ENCODE data around the gene CFH.
"Not testable (repeated sequence)": the region's sequence is repeated elsewhere in the genome, so short reads cannot be mapped to it uniquely, and the experiment has no call there.

Gene CFH

DNA sequence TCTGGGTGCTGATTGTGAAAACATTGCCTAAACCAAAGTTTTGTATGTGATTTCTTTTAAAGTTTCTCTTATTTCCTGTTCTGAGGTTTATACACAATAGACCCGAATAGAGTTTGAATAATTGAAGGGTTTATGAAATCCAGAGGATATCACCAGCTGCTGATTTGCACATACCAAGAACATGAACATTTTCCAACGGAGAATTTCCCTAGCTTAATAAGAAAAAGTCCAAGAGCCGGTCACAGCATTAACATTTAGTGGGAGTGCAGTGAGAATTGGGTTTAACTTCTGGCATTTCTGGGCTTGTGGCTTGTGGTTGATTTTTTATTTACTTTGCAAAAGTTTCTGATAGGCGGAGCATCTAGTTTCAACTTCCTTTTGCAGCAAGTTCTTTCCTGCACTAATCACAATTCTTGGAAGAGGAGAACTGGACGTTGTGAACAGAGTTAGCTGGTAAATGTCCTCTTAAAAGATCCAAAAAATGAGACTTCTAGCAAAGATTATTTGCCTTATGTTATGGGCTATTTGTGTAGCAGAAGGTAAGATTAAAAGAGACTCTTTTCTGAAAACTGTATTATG lies at the start of gene CFH:
CFH (plus strand) TSS at position 407 of the 579 bp plus-strand sequence; CDS start at position 482, 75 bp downstream.
- H3K4me3 Mint-ChIP-seq, result peak within 1 kb of the TSS; percentile 35
- peaks cover 13% of the 10 kb centered on the region for H3K4me1 Mint-ChIP-seq
- no peaks in the 10 kb centered on the region for H3K9me3 Mint-ChIP-seq
- H3K27ac Mint-ChIP-seq, result no peak within 1 kb of the TSS
- H3K27me3 Mint-ChIP-seq, result no peaks in the 10 kb centered on the region
- no peaks in the 10 kb centered on the region for H3K36me3 Mint-ChIP-seq (ENCODE audit: low read depth)
- no peak for ATAC-seq
- DNase-seq, result no peak

DNA sequence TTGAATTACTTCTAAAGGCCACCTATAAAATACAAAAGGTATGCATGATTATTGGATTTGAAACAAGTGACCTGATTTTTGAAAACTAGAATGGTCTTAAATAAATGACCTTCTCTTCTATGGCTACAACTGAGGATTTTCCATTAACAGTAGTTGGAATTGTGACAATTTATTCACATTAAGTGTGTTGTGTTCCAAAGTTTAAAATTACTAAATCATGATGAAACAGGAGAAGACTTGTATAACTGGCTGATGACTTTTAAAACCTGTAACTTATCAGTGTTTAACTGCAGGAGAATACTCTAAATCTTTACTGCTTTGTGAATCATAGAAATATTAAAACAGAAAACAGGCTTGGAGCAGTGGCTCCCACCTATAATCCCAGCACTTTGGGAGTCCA lies 48.2 kb upstream of the CFH start:
- Mint-ChIP-seq H3K27me3 (peaks cover 17% of the 10 kb centered on the region), H3K4me3 (no peak overlapping the region), H3K4me1 (peaks cover 2% of the 10 kb centered on the region), H3K27ac (no peak overlapping the region), H3K9me3 (no peaks in the 10 kb centered on the region), H3K36me3 (ENCODE audit: low read depth) (no peaks in the 10 kb centered on the region)
- DNase-seq, result no peak
- no peak for ATAC-seq

DNA sequence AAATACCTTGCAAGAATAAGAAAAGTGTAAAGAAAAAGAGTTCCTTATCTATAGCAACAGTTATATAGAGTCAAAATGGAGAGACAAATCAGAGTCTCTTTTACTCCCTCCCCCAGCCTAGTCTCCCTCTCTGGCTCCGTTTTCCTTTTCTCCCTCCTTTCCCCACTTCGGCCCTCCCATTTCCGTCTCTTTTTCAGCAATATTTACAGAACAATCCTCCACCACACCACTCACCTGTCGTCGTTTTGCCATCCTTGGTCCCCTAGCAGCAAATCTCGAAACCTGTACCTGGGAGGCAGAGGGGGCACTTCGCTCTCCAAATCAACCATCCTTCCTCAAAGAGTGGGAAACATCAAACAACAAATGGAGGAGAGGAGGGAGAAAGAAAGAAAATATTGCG lies 43.9 kb upstream of the CFH start:
- peaks cover 28% of the 10 kb centered on the region for H3K27me3 Mint-ChIP-seq
- no peak for DNase-seq

DNA sequence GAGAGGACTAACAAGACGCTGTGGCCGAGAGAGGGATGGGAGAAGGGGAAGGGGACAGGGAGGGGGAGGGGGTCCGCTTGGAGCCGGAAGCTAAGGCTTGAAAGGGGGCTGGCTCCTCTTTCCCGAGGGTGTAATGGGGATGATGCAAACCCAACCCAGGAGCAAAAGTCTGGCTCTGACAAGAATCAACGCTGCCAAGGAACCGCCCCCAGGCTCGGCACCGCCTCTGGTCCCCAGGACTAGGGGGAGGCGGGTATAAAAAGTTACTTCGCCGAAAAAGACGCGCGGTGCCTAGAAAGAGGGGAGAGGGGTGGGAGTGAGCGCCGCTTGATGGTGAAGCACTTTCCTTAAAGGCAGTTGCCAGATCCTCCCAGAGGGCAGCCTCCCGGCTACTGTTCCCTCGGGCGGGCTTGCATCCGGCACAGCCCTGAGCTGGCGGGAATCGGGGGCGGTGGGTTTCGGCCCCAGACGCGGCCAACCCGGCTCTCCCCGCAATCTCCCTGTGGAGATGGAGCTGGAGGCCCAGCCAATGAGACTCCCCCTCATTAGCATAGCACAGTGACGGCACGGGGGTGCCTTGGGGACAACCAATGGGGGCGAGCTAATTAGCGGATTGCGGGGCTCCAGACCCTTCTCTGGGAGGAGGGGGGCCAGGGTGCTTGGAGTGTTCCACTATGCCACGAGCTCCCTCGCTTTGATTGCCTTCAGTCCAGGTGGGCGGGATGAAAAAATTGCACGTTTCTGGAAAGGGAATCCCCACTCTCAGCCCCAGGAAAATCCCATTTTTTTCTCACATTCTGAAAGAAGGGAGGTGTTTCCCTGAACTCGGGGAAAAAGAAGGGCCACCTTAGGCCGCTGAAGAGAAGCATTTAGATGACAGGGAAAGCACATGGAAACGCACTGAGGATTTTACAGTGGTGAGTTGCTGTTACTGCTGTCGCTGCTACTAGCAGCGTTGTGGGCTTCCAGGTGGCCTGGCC lies 43.2 kb upstream of the CFH start, which contains the start of gene KCNT2:
KCNT2 (minus strand) TSS at position 51 of the 980 bp plus-strand sequence. CDS start 131 bp downstream, outside the sequence.
- Mint-ChIP-seq H3K36me3 (ENCODE audit: low read depth) (no peaks in the 10 kb centered on the region), H3K27ac (no peak within 1 kb of the TSS), H3K27me3 (peaks cover 29% of the 10 kb centered on the region), H3K9me3 (peaks cover 10% of the 10 kb centered on the region), H3K4me1 (peaks cover 2% of the 10 kb centered on the region), H3K4me3 (peak within 1 kb of the TSS; percentile 59)
- ATAC-seq (peak; percentile 15), DNase-seq (no peak)

More for the DNA sequence above, 43.9 kb upstream of the CFH start:
- ATAC-seq, result no peak
- Mint-ChIP-seq H3K4me1 (peaks cover 2% of the 10 kb centered on the region), H3K4me3 (peak overlapping the region; percentile 59), H3K36me3 (ENCODE audit: low read depth) (no peaks in the 10 kb centered on the region), H3K9me3 (peaks cover 8% of the 10 kb centered on the region), H3K27ac (no peak overlapping the region)

DNA sequence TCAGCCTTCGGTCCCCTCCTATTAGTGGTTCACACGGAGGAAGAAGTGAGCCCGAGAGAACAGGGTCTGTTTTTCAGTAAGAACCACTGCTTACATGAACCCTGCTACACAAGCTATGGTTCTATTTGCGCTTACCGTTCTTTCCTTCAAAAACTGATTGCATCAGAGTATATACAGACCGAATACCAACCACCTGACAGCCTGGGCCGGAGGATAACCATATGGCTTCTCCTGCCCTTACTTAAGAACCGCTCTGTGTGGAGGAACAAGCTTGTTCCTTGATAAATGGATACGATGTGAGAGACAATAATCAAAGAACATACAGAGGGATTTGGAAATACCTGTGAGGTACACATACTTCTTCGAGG lies 42.5 kb upstream of the CFH start:
- no peak for DNase-seq
- Mint-ChIP-seq H3K9me3 (peaks cover 10% of the 10 kb centered on the region), H3K4me3 (no peak overlapping the region), H3K36me3 (ENCODE audit: low read depth) (no peaks in the 10 kb centered on the region), H3K4me1 (peaks cover 2% of the 10 kb centered on the region), H3K27ac (no peak overlapping the region), H3K27me3 (peaks cover 29% of the 10 kb centered on the region)
- ATAC-seq, result no peak

DNA sequence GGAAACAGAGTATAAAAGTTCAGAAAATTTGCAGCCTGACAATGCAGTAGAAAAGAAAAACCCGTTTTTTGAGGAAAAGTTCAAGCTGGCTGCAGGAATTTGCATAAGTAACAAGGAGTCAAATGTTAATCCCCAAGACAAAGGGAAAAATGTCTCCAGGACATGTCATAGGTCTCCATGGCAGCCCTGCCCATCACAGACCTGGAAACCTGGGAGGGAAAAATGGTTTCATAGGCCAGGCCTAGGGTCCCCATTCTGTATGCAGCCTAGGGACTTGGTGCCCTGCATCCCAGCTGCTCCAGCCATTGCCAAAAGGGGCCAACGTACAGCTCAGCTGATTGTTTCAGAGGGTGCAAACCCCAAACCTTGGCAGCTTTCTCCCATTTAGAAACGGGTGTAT lies 40.0 kb upstream of the CFH start:
- ATAC-seq (no peak), DNase-seq (no peak)
- Mint-ChIP-seq H3K27me3 (peaks cover 25% of the 10 kb centered on the region), H3K4me3 (no peak overlapping the region), H3K9me3 (peaks cover 10% of the 10 kb centered on the region), H3K27ac (no peak overlapping the region), H3K4me1 (peaks cover 2% of the 10 kb centered on the region), H3K36me3 (ENCODE audit: low read depth) (no peaks in the 10 kb centered on the region)

DNA sequence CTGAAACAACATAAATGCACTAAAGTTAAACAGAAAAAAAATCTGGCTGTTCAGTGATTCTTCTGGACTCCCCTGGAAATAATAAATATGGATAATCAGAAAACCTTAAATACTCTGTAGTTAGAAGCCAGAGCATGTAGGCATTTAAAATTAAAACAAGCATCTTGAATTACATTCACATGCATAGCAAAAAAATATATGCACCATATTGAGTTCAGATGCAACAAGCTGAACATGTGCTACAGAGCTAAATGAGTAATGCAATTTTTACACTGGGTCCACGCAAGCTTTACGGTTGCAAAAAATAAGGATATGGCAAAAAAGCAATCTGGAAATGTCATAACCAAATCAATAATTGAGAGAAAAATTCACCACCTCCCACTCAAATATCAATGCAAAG lies 32.1 kb upstream of the CFH start:
- H3K27me3 Mint-ChIP-seq, result no peaks in the 10 kb centered on the region
- no peak for ATAC-seq

DNA sequence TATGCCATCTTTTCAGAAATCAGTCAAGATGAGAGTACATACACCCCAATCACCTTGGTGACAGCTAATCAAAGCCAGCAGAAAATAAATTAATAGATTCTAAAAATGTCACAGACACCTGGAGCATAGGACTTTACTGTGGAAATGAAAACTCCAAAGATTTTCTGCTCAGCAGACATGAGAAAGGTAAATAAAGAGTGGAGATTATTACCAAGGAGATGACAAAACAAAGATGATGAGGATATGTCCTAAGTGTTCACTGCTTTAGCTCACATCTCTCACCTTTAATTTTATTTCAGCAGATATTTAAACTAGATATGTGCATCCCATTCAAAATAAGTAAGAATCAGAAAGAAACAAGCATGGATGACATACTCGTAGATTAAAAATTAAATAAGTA lies 28.8 kb upstream of the CFH start:
- Mint-ChIP-seq H3K27me3 (no peaks in the 10 kb centered on the region), H3K4me3 (no peak overlapping the region), H3K27ac (no peak overlapping the region), H3K9me3 (peaks cover 2% of the 10 kb centered on the region), H3K36me3 (ENCODE audit: low read depth) (no peaks in the 10 kb centered on the region), H3K4me1 (no peaks in the 10 kb centered on the region)
- ATAC-seq, result no peak
- no peak for DNase-seq

More for the DNA sequence above, 32.1 kb upstream of the CFH start:
- no peaks in the 10 kb centered on the region for H3K36me3 Mint-ChIP-seq (ENCODE audit: low read depth)
- no peaks in the 10 kb centered on the region for H3K9me3 Mint-ChIP-seq
- DNase-seq, result no peak
- H3K4me3 Mint-ChIP-seq, result no peak overlapping the region
- H3K4me1 Mint-ChIP-seq, result no peaks in the 10 kb centered on the region
- H3K27ac Mint-ChIP-seq, result no peak overlapping the region

DNA sequence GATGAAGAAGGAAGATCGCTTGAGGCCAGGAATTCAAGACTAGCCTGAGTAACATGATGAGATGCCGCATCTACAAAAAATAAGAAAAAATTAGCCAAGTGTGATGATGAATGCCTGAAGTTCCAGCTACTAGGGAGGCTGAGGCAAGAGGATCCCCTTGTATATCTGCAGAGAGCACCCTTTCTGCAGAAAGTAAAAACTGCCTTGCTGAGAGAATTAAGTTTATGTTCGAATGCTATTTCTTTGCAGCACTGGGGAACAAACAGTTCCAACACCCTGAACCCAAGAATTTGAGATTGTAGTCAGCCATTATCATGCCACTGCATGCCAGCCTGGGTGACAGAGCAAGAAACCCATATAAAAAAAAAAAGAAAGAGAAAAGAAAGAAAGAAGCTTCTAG lies 23.0 kb upstream of the CFH start:
- H3K4me3 Mint-ChIP-seq, result no peak overlapping the region
- peaks cover 15% of the 10 kb centered on the region for H3K9me3 Mint-ChIP-seq
- DNase-seq (no peak), ATAC-seq (no peak)
- H3K36me3 Mint-ChIP-seq (ENCODE audit: low read depth), result peaks cover 2% of the 10 kb centered on the region
- H3K27me3 Mint-ChIP-seq, result no peaks in the 10 kb centered on the region
- no peak overlapping the region for H3K27ac Mint-ChIP-seq
- no peaks in the 10 kb centered on the region for H3K4me1 Mint-ChIP-seq

DNA sequence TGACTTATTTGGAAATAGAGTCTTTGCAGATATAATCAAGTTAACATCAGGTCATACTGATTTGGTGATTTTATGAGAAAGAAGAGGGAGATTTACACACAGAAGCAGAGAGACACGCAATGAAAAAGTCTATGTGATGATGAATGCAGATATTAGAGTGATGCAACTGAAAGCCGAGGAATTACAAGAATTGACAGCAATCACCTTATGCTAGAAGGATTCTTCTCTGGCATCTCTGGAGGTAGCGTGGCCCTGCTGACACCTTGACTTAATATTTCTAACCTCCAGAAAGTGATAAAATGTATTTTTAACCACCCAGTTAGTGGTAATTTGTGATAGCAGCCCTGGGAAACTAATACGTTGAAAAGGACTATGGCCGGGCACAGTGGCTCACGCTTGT lies 14.2 kb upstream of the CFH start:
- Mint-ChIP-seq H3K27ac (no peak overlapping the region), H3K27me3 (peaks cover 1% of the 10 kb centered on the region)
- ATAC-seq, result no peak

DNA sequence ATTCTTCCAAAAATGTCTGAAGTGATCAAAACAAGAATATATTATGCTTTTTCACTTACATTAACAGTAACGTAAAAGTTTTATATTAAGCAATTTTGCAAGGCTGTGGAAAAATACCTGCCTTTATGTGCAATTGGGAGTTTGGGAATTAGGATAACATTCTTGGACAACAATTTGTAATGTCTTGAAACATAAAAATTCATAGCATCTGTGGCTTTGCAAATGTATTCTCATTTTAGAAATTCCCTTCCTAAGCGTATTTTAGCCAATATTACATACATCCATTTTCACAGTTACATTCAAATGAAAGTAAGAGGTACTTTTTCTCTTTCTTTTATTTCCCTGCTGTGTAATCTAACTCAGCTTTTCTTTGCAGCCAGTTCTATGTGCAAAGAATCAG lies 13.4 kb upstream of the CFH start:
- Mint-ChIP-seq H3K36me3 (ENCODE audit: low read depth) (no peaks in the 10 kb centered on the region), H3K27me3 (peaks cover 1% of the 10 kb centered on the region), H3K4me3 (no peak overlapping the region), H3K4me1 (no peaks in the 10 kb centered on the region), H3K9me3 (no peaks in the 10 kb centered on the region), H3K27ac (no peak overlapping the region)
- no peak for DNase-seq
- ATAC-seq, result no peak

More for the DNA sequence above, 14.2 kb upstream of the CFH start:
- Mint-ChIP-seq H3K4me3 (no peak overlapping the region), H3K4me1 (no peaks in the 10 kb centered on the region), H3K36me3 (ENCODE audit: low read depth) (no peaks in the 10 kb centered on the region), H3K9me3 (no peaks in the 10 kb centered on the region)
- DNase-seq, result no peak

DNA sequence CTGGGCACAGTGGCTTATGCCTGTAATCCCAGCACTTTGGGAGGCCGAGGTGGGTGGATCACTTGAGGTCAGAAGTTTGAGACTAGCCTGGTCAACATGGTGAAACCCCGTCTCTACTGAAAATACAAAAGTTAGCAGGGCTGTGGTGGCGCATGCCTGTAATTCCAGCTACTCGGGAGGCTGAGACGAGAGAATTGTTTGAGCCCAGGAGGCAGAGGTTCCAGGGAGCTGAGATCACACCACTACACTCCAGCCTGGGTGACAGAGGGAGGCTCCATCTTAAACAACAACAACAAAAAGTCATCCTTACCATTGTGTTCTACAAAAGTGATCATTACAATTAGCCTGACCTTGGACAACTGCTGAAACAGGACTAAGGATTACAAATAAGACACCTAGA lies 12.6 kb upstream of the CFH start:
- DNase-seq; H3K9me3 Mint-ChIP-seq; H3K27ac Mint-ChIP-seq; ATAC-seq; H3K27me3 Mint-ChIP-seq; H3K4me1 Mint-ChIP-seq; H3K36me3 Mint-ChIP-seq (ENCODE audit: low read depth); H3K4me3 Mint-ChIP-seq: not testable (repeated sequence)

DNA sequence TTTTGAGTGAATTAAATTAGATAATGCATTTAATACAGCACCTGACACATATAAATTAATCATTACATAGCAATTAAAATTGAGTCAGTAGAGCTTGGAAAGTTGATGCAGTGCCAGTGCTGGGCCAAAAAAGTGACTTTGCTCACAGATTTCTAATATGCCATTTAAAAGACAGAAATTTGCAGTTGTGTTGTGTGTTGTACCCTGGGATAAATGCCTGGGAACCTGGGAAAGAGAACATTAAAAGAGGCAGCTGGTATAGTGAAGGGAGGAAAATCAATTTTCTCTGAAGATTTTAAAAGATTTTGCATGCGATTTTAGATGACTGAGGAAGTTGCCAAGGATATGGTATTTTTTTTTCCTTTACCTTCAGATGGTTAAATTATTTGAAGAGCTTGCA lies 10.9 kb upstream of the CFH start:
- no peak overlapping the region for H3K27ac Mint-ChIP-seq
- H3K4me3 Mint-ChIP-seq, result no peak overlapping the region
- H3K36me3 Mint-ChIP-seq (ENCODE audit: low read depth), result no peaks in the 10 kb centered on the region
- DNase-seq, result no peak
- H3K27me3 Mint-ChIP-seq, result peaks cover 3% of the 10 kb centered on the region
- no peaks in the 10 kb centered on the region for H3K4me1 Mint-ChIP-seq
- H3K9me3 Mint-ChIP-seq, result no peaks in the 10 kb centered on the region
- no peak for ATAC-seq

DNA sequence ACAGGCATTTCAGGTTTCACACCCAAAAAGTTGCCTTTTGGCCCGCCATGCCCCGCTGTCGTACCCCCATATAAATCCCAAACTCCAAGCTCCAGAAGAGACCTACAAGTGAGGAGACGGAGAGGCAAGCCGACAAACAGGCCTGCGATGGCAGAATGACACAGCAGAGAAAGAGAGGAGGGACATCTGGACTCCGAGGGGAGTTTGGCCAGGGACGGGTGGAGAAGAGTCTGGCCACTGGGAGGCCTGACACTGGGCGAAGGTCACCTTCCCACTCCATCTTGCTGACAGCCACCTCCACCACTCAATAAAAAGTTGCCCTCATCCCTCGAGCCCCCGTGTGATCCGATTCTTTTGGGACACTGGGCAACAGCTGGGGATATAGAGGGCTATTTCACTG lies 1.9 kb upstream of the CFH start:
- Mint-ChIP-seq H3K9me3 (no peaks in the 10 kb centered on the region), H3K27ac (no peak overlapping the region), H3K4me1 (peaks cover 11% of the 10 kb centered on the region), H3K27me3 (peaks cover 2% of the 10 kb centered on the region), H3K4me3 (no peak overlapping the region), H3K36me3 (ENCODE audit: low read depth) (no peaks in the 10 kb centered on the region)
- DNase-seq, result no peak
- no peak for ATAC-seq

DNA sequence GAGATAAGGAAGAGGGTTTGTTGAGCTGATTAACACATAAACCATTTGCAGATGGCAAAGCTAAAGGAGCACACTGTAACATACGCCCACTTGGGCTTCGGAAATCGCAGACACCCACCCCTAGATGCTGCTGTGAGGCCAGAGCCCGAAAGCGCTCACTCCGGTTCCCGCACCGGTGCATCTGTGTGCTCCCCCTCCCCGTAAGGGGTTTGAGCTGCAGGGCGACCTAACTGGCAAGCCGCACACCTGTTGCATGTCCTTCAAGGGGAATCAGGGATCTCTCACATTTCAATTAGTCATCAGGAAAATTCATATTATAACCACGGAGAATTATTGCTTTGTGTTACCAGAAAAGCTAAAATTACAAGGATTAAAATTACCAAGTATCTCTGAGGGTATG lies 1.4 kb upstream of the CFH start:
- Mint-ChIP-seq H3K27me3 (peaks cover 2% of the 10 kb centered on the region), H3K4me1 (peaks cover 11% of the 10 kb centered on the region), H3K9me3 (no peaks in the 10 kb centered on the region), H3K4me3 (no peak overlapping the region), H3K36me3 (ENCODE audit: low read depth) (no peaks in the 10 kb centered on the region), H3K27ac (no peak overlapping the region)
- DNase-seq (no peak), ATAC-seq (no peak)
